Body of pancreas (tissue), 4 donors: Measurements from ENCODE around the gene C6orf62. TPM values are rescaled to one million over a fixed set of nuclear protein-coding genes. Genes with fewer than 3 reads are reported as not detected.
"Not testable (repeated sequence)": the region's sequence is repeated elsewhere in the genome, so short reads cannot be mapped to it uniquely, and the experiment has no call there.

Source experiments
- ATAC-seq: fragments of 150-250 bp; one replicate; pipeline ENCODE4 v1.9.1; 2016
- DNase-seq, 4 donors: peaks; one replicate each; pipeline ENCODE4 v3.0.0-alpha.2; 2019
- H3K27ac ChIP-seq, 4 donors: fragments of 200-600 bp; sonication (generic); 1 replicate in 3 of 4; 2 replicates in 1 of 4; pipeline versions ENCODE4 v1.5.1 to v1.6.1; 2016 to 2019; ENCODE audit warnings: mild to moderate bottlenecking in 1 of 4, mixed read lengths in 1 of 4, moderate library complexity in 1 of 4
- H3K27me3 ChIP-seq, 2 donors: fragments of 200-600 bp; sonication (generic); one replicate each; pipeline ENCODE4 v1.6.0; 2016; ENCODE audit warnings: mild to moderate bottlenecking in 1 of 2
- H3K36me3 ChIP-seq, 2 donors: fragments of 200-600 bp; sonication (generic); replicated peaks in 1 of 2; 2 replicates each; pipeline ENCODE4 v1.5.1; 2016; ENCODE audit warnings: low read depth in 2 of 2; ENCODE audit not compliant: insufficient read depth in 1 of 2
- H3K4me1 ChIP-seq: fragments of 200-600 bp; sonication (generic); one replicate; pipeline ENCODE4 v1.6.0; 2016
- H3K4me3 ChIP-seq, 2 donors: fragments of 200-600 bp; sonication (generic); 1 replicate in 1 of 2; 2 replicates in 1 of 2; pipeline ENCODE4 v1.5.1; 2016 to 2019
- H3K9me3 ChIP-seq, 3 donors: fragments of 200-600 bp; sonication (generic); 1 replicate in 2 of 3; 2 replicates in 1 of 3; pipeline ENCODE4 v1.5.1; 2016
- POLR2A ChIP-seq, 3 donors: fragments of 450-650 bp; IDR thresholded peaks; one replicate each; pipeline ENCODE4 v1.6.1; 2016; ENCODE audit warnings: antibody characterized with exemption in 3 of 3, mild to moderate bottlenecking in 2 of 3
- WGBS, 2 donors: methylation state at CpG; one replicate each; pipeline ENCODE4 v1.1.5; 2017; 5-methylcytosine and 5-hydroxymethylcytosine counted together
- intact Hi-C: fragments of 100-400 bp; cut with DNase I; formaldehyde crosslinking; loops from one replicate; pipeline ENCODE4 v1.15.1; 2023
- total RNA-seq, 2 donors: library from RNA; depleted of rRNA; stranded (reverse); fragments of >200 nt; gene quantifications; one replicate each; pipeline ENCODE4 v1.1.0, GENCODE V29; 2016
- TF ChIP-seq, protein P1 (sequence below), 7 experiments: fragments of 450-650 bp in 4 of 7; fragments of 200-600 bp in 3 of 7; sonication (generic) in 3 of 7; IDR thresholded peaks; one replicate each; pipeline ENCODE4 v1.5.1; 2016 to 2019; ENCODE audit warnings: antibody characterized with exemption in 7 of 7

C6orf62 gene
- total RNA-seq, 2 donors from 2014 or later: 46.5 to 70.0 TPM

GRCh38 chr6:24699521-24700359 is 19.2 kb downstream of the C6orf62 start:
- peak overlapping the region in 1 of 4 donors; percentile 53 for H3K27ac ChIP-seq
- no peak for DNase-seq
- WGBS, 2 donors: 23 to 28% methylated on average over 3 of the region's 3 CpGs
- ATAC-seq: no peak
- H3K36me3 ChIP-seq: peaks cover 0 to 2% of the 10 kb centered on the region in 2 donors
- no peaks in the 10 kb centered on the region for H3K9me3 ChIP-seq
- TF ChIP-seq, protein P1, sequence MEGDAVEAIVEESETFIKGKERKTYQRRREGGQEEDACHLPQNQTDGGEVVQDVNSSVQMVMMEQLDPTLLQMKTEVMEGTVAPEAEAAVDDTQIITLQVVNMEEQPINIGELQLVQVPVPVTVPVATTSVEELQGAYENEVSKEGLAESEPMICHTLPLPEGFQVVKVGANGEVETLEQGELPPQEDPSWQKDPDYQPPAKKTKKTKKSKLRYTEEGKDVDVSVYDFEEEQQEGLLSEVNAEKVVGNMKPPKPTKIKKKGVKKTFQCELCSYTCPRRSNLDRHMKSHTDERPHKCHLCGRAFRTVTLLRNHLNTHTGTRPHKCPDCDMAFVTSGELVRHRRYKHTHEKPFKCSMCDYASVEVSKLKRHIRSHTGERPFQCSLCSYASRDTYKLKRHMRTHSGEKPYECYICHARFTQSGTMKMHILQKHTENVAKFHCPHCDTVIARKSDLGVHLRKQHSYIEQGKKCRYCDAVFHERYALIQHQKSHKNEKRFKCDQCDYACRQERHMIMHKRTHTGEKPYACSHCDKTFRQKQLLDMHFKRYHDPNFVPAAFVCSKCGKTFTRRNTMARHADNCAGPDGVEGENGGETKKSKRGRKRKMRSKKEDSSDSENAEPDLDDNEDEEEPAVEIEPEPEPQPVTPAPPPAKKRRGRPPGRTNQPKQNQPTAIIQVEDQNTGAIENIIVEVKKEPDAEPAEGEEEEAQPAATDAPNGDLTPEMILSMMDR (IDR thresholded peaks at IDR 0.05): no peak
- TF ChIP-seq POLR2A (IDR thresholded peaks at IDR 0.05): no peak
- intact Hi-C loops: no loop called here
- no peaks in the 10 kb centered on the region for H3K27me3 ChIP-seq
- H3K4me3 ChIP-seq: no peak overlapping the region
- H3K4me1 ChIP-seq: peaks cover 18% of the 10 kb centered on the region

DNA sequence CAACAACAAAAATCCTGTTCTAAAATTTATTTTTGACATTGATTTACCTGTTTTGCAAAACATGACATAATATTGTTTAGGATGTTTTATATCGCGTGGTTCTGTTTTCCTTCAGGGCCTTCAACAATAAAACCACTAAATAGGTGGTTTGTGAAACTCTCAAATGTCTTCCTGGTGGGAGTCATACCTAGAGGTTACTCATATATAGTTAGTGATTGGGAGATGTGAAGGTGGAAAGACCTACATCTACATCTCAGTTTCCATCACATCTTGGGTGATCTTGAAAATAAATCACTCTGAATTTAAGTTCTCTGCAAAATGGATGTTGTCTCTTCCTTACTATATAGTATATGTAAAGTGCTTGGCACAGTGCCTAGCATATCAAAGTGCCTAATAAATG is 22.9 kb downstream of the C6orf62 start:
- peaks cover 12% of the 10 kb centered on the region for H3K4me1 ChIP-seq
- H3K27me3 ChIP-seq: no peaks in the 10 kb centered on the region
- no peak overlapping the region for H3K4me3 ChIP-seq
- no peak overlapping the region for H3K27ac ChIP-seq
- TF ChIP-seq, protein P1 (IDR thresholded peaks at IDR 0.05): no peak
- no peak for TF ChIP-seq POLR2A (IDR thresholded peaks at IDR 0.05)
- WGBS, 2 donors: 77 to 84% methylated on average over 2 of the region's 2 CpGs
- no peaks in the 10 kb centered on the region for H3K36me3 ChIP-seq
- ATAC-seq (no peak), DNase-seq (no peak)
- intact Hi-C loops: no loop called here
- H3K9me3 ChIP-seq: no peaks in the 10 kb centered on the region

DNA sequence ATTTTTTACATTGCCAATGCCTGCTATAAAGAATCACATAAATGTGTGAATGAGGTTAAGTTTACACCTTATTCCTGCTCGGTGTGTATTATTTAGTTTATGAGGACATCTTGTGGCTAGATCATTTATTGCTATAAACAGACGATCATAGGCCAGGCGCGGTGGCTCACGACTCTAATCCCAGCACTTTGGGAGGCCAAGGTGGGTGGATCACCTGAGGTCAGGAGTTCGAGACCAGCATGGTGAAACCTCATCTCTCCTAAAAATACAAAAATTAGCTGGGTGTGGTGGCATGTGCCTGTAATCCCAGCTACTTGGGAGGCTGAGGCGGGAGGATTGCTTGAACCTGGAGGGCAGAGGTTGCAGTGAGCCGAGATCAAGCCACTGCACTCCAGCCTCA is 23.3 kb downstream of the C6orf62 start:
- 24 to 25% methylated on average over 8 of the region's 8 CpGs for WGBS, 2 donors
- ATAC-seq (peak; percentile 83), DNase-seq (peak; percentile 50 to 63 (median 58))
- TF ChIP-seq, protein P1 (IDR thresholded peaks at IDR 0.05): peak in 6 of 7 experiments; percentile 46 to 79 (median 72)
- H3K27me3 ChIP-seq, intact Hi-C loops, H3K27ac ChIP-seq, H3K9me3 ChIP-seq, H3K36me3 ChIP-seq, H3K4me3 ChIP-seq: not testable (repeated sequence)
- peaks cover 12% of the 10 kb centered on the region for H3K4me1 ChIP-seq

DNA sequence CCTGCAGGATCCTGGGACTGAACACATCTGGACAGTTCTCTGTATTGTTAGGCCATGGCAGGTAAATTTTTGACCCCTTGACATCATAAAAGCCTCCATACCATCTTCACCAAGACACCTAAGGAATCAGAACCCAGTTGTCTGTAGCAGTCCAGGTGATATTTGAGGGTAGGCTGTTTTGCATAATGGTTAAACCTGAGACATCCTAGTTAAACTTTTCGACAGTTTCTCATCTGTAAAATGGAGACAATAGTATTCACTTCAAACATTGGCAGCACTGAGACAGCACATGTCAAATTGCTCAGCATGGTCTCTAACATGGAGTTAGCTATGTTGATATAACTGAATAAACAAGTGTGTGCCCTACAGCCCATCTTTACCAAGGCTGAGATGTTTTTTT is 24.8 kb downstream of the C6orf62 start:
- ATAC-seq (no peak), DNase-seq (no peak)
- H3K36me3 ChIP-seq: no peaks in the 10 kb centered on the region
- H3K4me3 ChIP-seq: no peak overlapping the region
- no peaks in the 10 kb centered on the region for H3K27me3 ChIP-seq
- no peaks in the 10 kb centered on the region for H3K4me1 ChIP-seq
- H3K27ac ChIP-seq: no peak overlapping the region
- H3K9me3 ChIP-seq: no peaks in the 10 kb centered on the region
- 81 to 82% methylated on average over 1 of the region's 1 CpG for WGBS, 2 donors
- no peak for TF ChIP-seq POLR2A (IDR thresholded peaks at IDR 0.05)
- TF ChIP-seq, protein P1 (IDR thresholded peaks at IDR 0.05): no peak
- intact Hi-C loops: loop anchor here (5.0 kb wide), 1 partner anchor 107 kb away; no protein-coding TSS in a partner anchor
